ENCODE data around the gene CD274. TPM values are rescaled to one million over a fixed set of nuclear protein-coding genes. Genes with fewer than 3 reads are reported as not detected.

CD274 gene
- total RNA-seq, 3 donors from 2014 or later (not counting 1 experiment from before 2014, with no cell fraction given): 4.9 to 7.2 (median 6.0) TPM

- WGBS (ENCODE audit: insufficient coverage): 93% methylated on average over 1 of the region's 3 CpGs
- ATAC-seq (no peak), DNase-seq (no peak)
- Mint-ChIP-seq H3K4me3 (no peak overlapping the region), H3K27me3 (ENCODE audit: low read depth in 2 of 2) (no peaks in the 10 kb centered on the region), H3K9me3 (peaks cover 3 to 4% of the 10 kb centered on the region in 2 donors), H3K36me3 (peaks cover 15% of the 10 kb centered on the region), H3K4me1 (peaks cover 22 to 25% of the 10 kb centered on the region in 2 donors), H3K27ac (no peak overlapping the region)
- TF ChIP-seq CTCF (IDR thresholded peaks at IDR 0.05): no peak
- Histone ChIP-seq H3K27ac (ENCODE audit: low read length) (no peak overlapping the region), H3K4me3 (ENCODE audit: low read length) (no peak overlapping the region), H3K9me3 (ENCODE audit: control insufficient read depth, insufficient read depth, low read length) (peaks cover 3% of the 10 kb centered on the region), H3K27me3 (ENCODE audit: control insufficient read depth, insufficient read depth, low read length) (no peaks in the 10 kb centered on the region), H3K36me3 (ENCODE audit: control insufficient read depth, insufficient read depth, low read length) (peaks cover 5% of the 10 kb centered on the region), H3K4me1 (ENCODE audit: control insufficient read depth, insufficient read depth, low read length) (no peaks in the 10 kb centered on the region)
- intact Hi-C loops (cut with micrococcal nuclease): no loop called here
These were observed 33.4 kb upstream of the CD274 start for GRCh38 chr9:5416953-5417352.

- H3K36me3 Mint-ChIP-seq: peaks cover 6% of the 10 kb centered on the region
- no peaks in the 10 kb centered on the region for H3K27me3 Mint-ChIP-seq (ENCODE audit: low read depth in 2 of 2)
- Histone ChIP-seq H3K4me3 (ENCODE audit: low read length) (no peak overlapping the region), H3K36me3 (ENCODE audit: control insufficient read depth, insufficient read depth, low read length) (peaks cover 5% of the 10 kb centered on the region), H3K9me3 (ENCODE audit: control insufficient read depth, insufficient read depth, low read length) (no peaks in the 10 kb centered on the region), H3K27ac (ENCODE audit: low read length) (no peak overlapping the region), H3K27me3 (ENCODE audit: control insufficient read depth, insufficient read depth, low read length) (no peaks in the 10 kb centered on the region), H3K4me1 (ENCODE audit: control insufficient read depth, insufficient read depth, low read length) (no peaks in the 10 kb centered on the region)
- intact Hi-C loops (cut with micrococcal nuclease): no loop called here
- H3K27ac Mint-ChIP-seq: no peak overlapping the region
- no peak overlapping the region for H3K4me3 Mint-ChIP-seq
- no peak for TF ChIP-seq CTCF (IDR thresholded peaks at IDR 0.05)
- WGBS (ENCODE audit: insufficient coverage): 95% methylated on average over 20 of the region's 20 CpGs
- no peak for DNase-seq
- ATAC-seq: no peak
- peaks cover 0 to 2% of the 10 kb centered on the region in 2 donors for H3K9me3 Mint-ChIP-seq
- H3K4me1 Mint-ChIP-seq: peaks cover 14 to 22% of the 10 kb centered on the region in 2 donors
These were observed 31.9 kb upstream of the CD274 start for GRCh38 chr9:5418481-5418880.

GRCh38 chr9:5419987-5420386 is 30.4 kb upstream of the CD274 start:
- H3K4me1 ChIP-seq (ENCODE audit: control insufficient read depth, insufficient read depth, low read length): no peaks in the 10 kb centered on the region
- DNase-seq (no peak), ATAC-seq (no peak)
- peaks cover 5% of the 10 kb centered on the region for H3K36me3 ChIP-seq (ENCODE audit: control insufficient read depth, insufficient read depth, low read length)
- peaks cover 7 to 17% of the 10 kb centered on the region in 2 donors for H3K4me1 Mint-ChIP-seq
- no peak overlapping the region for H3K4me3 Mint-ChIP-seq
- H3K27me3 Mint-ChIP-seq (ENCODE audit: low read depth in 2 of 2): no peaks in the 10 kb centered on the region
- no peak overlapping the region for H3K4me3 ChIP-seq (ENCODE audit: low read length)
- no peak overlapping the region for H3K27ac Mint-ChIP-seq
- H3K27ac ChIP-seq (ENCODE audit: low read length): no peak overlapping the region
- H3K9me3 ChIP-seq (ENCODE audit: control insufficient read depth, insufficient read depth, low read length): no peaks in the 10 kb centered on the region
- no peak for TF ChIP-seq CTCF (IDR thresholded peaks at IDR 0.05)
- H3K36me3 Mint-ChIP-seq: no peaks in the 10 kb centered on the region
- no peaks in the 10 kb centered on the region for H3K27me3 ChIP-seq (ENCODE audit: control insufficient read depth, insufficient read depth, low read length)
- H3K9me3 Mint-ChIP-seq: no peaks in the 10 kb centered on the region
- intact Hi-C loops (cut with micrococcal nuclease): no loop called here

GRCh38 chr9:5421163-5421562 is 29.2 kb upstream of the CD274 start:
- WGBS (ENCODE audit: insufficient coverage): 78% methylated on average over 2 of the region's 2 CpGs
- Histone ChIP-seq H3K36me3 (ENCODE audit: control insufficient read depth, insufficient read depth, low read length) (peaks cover 5% of the 10 kb centered on the region), H3K9me3 (ENCODE audit: control insufficient read depth, insufficient read depth, low read length) (no peaks in the 10 kb centered on the region), H3K4me1 (ENCODE audit: control insufficient read depth, insufficient read depth, low read length) (no peaks in the 10 kb centered on the region), H3K27ac (ENCODE audit: low read length) (no peak overlapping the region), H3K27me3 (ENCODE audit: control insufficient read depth, insufficient read depth, low read length) (no peaks in the 10 kb centered on the region), H3K4me3 (ENCODE audit: low read length) (no peak overlapping the region)
- TF ChIP-seq CTCF (IDR thresholded peaks at IDR 0.05): no peak
- no peaks in the 10 kb centered on the region for H3K9me3 Mint-ChIP-seq
- intact Hi-C loops (cut with micrococcal nuclease): no loop called here
- no peak for ATAC-seq
- no peak overlapping the region for H3K4me3 Mint-ChIP-seq
- H3K27ac Mint-ChIP-seq: peak overlapping the region in 1 of 2 donors; percentile 29
- H3K4me1 Mint-ChIP-seq: peaks cover 7 to 17% of the 10 kb centered on the region in 2 donors
- no peaks in the 10 kb centered on the region for H3K27me3 Mint-ChIP-seq (ENCODE audit: low read depth in 2 of 2)
- DNase-seq: no peak
- no peaks in the 10 kb centered on the region for H3K36me3 Mint-ChIP-seq
